GM18505 (cell line): Measurements from ENCODE around the gene VTI1A.

ENCODE experiments used
- ATAC-seq: cut with Tn5 transposase; IDR thresholded peaks from one replicate; pipeline ENCODE4 v1.9.1; 2021; ENCODE audit not compliant: unreplicated experiment
- POLR2A ChIP-seq: IDR thresholded peaks from 4 replicates; pipeline ENCODE4 v1.6.1; 2011; ENCODE audit warnings: borderline replicate concordance; ENCODE audit not compliant: insufficient read depth, insufficient read length; ENCODE audit errors: extremely low read depth

VTI1A gene

GRCh38 chr10:112761256-112761655 lies 314.2 kb downstream of the VTI1A start:
- no peak for TF ChIP-seq POLR2A
- no peak for ATAC-seq

DNA sequence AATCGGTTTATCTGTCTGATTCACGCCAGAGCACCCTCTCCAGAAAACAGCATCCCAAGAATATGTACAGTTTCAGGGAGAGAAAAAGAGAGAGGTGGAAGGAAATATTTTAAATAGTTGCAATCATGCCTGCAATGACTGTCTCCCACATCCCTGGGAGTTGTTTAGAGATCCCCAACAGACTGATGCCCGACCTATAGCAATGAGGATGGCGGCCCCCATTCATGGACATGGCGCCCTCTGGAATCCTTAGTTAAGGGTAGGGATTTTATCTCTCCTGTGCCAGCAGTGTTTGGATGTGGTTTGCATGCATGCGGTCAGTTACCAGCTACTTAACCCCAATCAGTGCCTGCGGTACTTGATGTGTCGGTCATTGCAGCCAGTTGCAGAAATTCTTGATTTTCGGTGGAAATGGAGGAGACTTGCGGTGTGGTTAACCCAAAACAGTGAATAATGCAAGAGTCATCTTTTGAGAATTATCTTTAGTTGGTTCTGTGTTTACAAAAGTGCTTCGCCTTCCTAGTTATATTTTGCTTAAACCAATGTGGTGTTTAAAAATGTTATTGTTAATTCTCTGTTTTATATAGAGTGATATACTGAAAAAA lies 317.0 kb downstream of the VTI1A start:
- TF ChIP-seq POLR2A, result no peak
- ATAC-seq, result no peak

GRCh38 chr10:112765717-112766235 lies 318.8 kb downstream of the VTI1A start:
- ATAC-seq, result no peak
- no peak for TF ChIP-seq POLR2A

- no peak for ATAC-seq
- TF ChIP-seq POLR2A, result no peak
Observed at GRCh38 chr10:112766636-112767035, 319.6 kb downstream of the VTI1A start.

DNA sequence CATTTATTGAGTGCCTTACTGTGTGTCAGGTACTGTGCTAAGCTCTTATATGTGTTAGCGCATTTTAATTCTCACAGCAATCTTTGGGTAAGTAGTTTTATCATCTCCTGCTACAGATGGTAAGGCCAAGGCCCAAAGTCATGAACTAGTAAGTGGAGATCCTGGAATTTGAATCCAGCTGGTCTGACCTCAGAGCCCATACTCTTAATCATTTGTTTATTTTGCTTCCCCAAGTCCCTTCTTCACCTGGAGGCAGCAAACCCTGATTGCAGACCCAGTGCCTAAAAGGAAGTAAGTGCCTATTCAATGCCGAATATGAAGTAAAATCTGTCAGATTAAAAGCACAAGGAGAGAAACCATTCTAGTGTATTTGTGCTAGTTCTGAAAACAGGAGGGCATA lies 320.1 kb downstream of the VTI1A start:
- ATAC-seq, result no peak
- TF ChIP-seq POLR2A, result no peak

DNA sequence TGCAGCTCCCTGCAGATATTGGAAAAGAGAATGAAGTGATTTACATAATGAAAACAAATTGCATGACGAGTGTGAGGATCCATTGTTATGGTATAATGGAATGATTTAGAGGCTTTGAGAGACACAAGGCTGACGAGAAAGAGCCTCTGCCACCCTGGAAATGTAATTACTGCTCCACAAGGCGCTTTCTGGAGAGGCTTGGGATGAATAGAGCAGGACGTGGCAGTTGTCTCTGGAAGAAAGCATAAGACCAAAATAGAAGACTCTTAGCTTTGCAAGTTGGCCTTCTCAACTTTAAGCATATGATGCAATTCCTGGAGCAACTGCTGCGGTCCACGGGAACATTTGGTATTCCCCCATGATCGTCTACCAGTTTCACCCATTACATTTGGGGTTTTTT lies 321.1 kb downstream of the VTI1A start:
- no peak for ATAC-seq

DNA sequence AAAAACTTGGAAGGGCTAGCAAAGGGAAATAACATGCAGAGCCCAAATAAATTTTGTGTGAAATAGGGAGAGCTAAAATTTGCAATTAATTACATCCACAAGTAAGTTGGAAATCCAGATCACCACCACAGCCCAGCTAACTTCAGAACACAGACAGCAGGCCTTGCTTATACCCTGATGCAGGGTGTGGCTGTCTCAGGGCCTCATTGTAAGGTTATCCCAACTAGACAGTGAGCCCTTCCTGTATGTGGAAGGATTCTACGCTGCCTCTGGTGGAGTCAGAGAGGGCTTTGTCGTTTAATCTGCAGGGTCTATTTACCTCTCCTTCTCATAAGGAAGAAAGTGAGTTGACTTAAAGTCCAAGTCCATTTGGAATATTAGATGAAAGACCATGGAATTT lies 322.1 kb downstream of the VTI1A start:
- ATAC-seq, result no peak
- no peak for TF ChIP-seq POLR2A

More for the DNA sequence above, 321.1 kb downstream of the VTI1A start:
- TF ChIP-seq POLR2A, result no peak

- TF ChIP-seq POLR2A, result no peak
- no peak for ATAC-seq
Observed at GRCh38 chr10:112769611-112770370, 322.8 kb downstream of the VTI1A start.

GRCh38 chr10:112771733-112772132 lies 324.7 kb downstream of the VTI1A start:
- no peak for ATAC-seq
- no peak for TF ChIP-seq POLR2A

GRCh38 chr10:112773783-112774182 lies 326.8 kb downstream of the VTI1A start:
- ATAC-seq, result no peak
- no peak for TF ChIP-seq POLR2A

DNA sequence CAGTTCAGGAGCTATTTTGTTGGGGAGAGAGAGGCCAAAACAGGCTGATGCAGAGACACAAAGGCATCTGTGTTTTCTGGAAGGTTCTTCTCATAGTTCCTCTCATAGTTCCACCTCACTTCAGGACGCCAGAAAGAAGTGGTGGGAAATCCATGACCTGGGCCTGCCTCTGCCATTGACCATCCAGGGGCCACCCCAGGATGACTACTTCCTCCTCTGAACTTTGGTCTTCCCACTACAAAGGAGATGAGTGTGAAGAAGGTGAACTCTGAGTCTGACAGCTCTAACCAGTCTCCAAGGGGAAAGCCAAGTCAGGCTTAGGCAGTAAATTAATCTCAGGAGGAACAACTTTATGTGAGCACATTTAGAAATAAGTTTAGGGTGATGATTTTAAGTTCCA lies 327.2 kb downstream of the VTI1A start:
- TF ChIP-seq POLR2A, result no peak
- no peak for ATAC-seq

GRCh38 chr10:112774798-112775197 lies 327.8 kb downstream of the VTI1A start:
- ATAC-seq, result no peak
- TF ChIP-seq POLR2A, result no peak

- no peak for ATAC-seq
- no peak for TF ChIP-seq POLR2A
Observed at GRCh38 chr10:112775381-112775780, 328.4 kb downstream of the VTI1A start.
